Fibroblast of skin of left biceps (primary cell): ENCODE results near the gene LMLN.
"Not testable (repeated sequence)": the region's sequence is repeated elsewhere in the genome, so short reads cannot be mapped to it uniquely, and the experiment has no call there.

Source experiments
- DNase-seq, 2 experiments: peaks; one replicate each; pipeline ENCODE4 v3.0.0-alpha.2; 2013; ENCODE audit warnings: low read depth in 2 of 2

Gene LMLN

DNA sequence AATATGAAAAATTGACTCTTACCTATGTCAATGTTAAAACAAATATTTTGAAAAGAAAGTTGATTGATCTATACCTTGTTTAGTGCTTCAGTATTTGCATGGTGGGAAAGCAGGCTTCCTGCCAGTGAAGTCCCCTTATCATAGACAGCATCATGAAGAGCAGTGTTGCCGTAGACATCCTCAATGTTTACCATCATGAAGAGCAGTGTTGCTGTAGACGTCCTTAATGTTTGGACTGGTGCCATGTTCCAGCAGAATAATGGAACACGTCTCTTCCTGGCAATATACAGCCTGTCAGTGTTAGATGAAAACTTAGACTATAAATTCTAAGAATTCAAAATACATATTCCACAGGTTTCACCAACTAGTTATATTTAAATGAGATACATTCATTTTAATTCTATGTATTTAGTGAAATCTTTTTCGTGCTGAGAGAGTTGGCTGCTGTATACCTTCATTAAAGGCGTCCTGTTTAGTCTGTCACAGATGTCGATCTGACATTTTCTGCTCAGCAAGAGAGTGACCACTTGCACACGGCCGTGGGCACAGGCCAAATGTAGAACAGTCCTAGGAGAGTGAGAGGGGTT lies 116.8 kb downstream of the LMLN start:
- no peak for DNase-seq

DNA sequence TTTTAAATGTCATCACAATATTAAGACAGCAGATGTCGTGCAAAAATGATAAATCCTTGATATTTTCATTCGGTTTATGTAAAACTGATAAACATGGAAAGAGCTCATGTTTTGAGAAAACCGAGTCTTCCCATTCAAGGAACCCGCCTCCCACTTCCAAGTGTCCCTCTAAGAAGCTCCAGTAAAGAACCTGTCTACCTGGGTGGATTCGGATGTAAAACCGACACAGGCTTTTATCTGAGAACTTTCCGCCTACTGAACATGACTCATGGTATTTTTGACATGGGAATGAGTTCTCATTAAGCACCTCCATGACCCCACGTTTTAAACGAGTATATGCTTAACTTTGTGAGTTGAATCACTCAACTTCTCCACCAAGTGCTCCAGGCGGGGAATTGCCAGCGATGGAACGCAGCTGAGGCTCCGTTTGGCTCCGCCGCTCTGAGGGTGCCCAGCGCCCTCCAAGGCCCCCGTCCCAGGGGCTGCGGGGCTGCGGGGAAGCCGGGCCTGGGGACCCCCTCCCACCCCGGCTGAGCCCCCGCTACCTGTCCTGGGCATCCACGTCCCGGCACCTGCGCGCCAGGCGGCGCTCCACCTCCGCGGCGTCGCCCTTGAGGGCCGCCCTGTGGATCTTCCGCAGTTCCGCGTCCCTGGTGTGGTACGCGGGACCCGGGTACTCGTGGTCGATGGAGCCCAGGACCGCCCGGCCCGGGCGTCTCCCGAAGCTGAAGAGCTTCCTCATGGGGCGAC lies 119.9 kb downstream of the LMLN start:
- DNase-seq = no peak

DNA sequence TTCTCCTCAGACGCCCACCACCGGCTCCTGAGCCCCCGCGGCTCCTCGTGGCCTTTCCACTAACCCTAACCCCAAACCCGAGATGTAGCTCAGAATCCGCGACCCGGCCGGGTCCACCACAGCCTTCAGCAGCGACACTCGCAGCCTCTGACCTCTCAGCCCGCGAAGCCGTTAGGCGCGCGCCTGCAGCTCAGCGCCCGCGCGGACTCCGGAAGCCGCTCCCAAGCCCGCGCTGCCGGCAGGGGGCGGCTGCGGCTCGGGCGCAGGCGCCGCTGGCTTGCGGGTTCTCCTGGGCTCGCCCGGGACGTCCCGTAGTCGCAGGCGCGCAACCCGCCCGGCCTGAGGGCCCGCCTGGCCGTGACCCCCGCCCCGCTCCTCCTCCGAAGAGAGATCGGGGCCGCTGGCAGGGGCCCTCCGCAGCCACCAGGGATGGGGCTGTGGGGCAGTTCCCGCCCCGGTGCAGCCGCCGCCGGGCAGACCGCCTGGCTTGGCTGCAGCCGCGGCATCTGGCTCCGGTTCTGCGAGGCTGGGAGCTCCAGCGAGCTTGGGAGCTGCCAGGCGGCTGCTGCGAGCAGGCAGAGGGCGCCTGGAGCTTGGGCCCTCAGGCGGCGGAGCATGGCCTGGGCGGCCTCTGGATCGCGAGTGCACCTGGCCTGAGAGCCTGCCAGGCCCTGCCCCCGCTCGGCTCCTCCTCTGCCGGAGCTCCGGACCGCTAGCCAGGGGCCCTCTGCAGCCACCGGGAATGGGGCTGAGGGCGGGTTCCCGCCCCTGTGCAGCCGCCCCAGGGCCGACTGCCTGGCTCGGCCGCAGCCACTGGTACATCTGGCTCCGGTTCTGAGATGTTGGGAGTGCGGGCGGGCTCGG lies 120.7 kb downstream of the LMLN start:
- peak; percentile 14 to 20 for DNase-seq

DNA sequence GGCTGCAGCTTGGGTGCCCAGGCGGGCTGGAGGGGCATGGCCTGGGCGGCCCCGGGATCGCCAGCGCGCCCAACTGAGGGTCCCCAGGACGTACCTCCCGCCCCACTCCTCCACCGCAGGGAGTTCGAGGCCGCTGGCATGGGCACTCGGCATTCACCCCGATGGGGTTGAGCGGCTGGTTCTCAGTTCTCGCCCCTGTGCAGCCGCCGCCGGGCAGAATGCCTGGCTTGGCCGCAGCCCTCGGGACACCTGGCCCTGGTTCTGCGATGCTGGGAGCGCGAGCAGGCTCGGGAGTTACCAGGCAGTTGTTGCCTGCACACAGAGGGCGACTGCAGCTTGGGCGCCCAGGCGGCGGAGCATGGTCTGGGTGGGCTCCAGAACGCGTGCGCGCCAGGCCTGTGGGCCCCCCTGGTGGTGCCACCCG lies 121.4 kb downstream of the LMLN start:
- no peak for DNase-seq

GRCh38 chr3:198082226-198082625 lies 122.2 kb downstream of the LMLN start:
- DNase-seq = not testable (repeated sequence)

DNA sequence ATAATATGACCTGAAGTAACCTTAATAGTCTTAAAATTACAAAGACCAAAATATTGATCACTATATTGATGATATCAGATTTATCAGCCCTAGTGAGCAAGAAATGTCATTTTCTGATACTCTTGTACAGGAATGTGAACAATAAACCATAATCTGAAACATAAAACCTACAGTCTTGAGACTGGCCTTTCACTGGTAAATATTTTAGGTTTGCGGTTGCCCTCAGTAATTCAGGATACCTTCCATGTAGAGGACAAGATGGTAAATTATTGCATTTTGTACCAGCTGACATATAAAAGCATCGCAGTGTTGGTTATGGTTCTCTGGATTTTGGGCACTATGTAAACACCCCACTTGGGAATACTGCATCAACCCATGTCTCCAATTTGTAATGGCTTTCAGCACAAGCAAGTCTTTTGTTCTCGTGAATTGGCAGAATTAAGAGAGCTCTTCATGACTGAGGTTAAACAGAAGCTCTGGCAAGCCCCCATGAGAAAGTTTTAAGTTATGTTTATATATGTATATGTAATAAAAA lies 128.5 kb downstream of the LMLN start:
- DNase-seq = no peak

DNA sequence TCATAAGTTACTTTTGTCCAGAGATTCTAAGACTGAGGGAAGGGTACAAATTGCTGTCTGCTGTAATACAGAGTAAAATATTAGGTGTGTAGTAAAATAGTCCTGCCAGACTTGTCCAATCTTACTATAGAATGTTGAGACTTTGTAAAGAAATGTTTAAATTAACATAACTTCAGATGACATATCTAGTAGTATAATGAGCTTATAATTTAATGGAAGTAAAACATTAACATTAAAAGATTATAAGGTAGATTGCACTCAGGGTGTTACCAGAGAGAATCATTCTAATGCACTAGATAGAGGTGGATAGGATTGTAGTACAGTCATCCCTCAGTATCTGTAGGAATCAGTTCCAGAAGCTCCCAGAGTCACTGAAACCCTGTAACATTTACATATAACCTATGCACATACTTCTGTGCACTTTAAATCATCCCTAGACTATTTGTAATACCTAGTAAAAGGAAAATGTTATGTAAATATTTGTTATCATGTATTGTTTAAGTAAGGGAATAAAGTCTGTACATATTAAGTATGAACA lies 130.8 kb downstream of the LMLN start:
- no peak for DNase-seq

DNA sequence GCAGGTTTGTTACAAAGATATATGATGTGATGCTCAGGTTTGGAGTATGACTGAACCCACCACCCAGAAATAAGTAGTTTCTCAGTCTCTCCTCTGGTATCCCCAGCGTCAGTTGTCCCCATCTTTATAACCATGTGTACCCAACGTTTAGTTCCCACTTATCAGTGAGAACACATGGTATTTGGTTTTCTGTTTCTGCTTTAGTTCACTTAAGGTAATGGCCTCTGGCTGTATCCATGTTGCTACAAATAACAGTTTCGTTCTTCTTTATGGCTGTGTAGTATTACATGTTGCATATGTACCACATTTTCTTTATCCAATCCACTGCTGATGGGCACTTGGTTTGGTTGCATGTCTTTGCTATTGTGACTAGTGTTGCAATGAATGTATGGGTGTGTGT lies 132.3 kb downstream of the LMLN start:
- DNase-seq = no peak

DNA sequence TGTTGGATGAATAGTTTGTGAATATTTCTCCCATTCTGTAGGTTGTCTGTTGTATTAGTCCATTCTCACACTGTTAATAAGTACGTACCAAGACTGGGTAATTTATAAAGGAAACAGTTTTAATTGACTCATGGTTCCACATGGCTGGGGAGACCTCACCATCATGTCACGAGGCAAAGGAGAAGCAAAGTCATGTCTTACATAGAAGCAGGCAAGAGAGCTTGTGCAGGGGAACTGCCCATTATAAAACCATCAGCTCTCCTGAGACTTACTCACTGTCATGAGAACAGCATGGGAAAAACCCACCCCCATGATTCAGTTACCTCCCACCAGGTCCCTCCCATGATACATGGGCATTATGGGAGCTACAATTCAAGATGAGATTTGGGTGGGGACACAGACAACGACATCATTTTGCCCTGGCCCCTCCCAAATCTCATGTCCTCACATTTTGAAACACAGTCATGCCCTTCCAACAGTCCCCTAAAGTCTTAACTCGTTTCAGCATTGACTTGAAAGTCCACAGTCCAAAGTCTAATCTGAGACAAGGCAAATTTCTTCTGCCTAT lies 133.2 kb downstream of the LMLN start:
- DNase-seq = no peak
